Measurements from ENCODE around the gene LRRC59. TPM values are rescaled to one million over a fixed set of nuclear protein-coding genes. Genes with fewer than 3 reads are reported as not detected.

LRRC59 gene
- total and polyA plus RNA-seq, 2 of the 13 experiments (the other 11 are each of a cell fraction or from before 2014, with no cell fraction given) = 87.3 to 222 TPM

DNA sequence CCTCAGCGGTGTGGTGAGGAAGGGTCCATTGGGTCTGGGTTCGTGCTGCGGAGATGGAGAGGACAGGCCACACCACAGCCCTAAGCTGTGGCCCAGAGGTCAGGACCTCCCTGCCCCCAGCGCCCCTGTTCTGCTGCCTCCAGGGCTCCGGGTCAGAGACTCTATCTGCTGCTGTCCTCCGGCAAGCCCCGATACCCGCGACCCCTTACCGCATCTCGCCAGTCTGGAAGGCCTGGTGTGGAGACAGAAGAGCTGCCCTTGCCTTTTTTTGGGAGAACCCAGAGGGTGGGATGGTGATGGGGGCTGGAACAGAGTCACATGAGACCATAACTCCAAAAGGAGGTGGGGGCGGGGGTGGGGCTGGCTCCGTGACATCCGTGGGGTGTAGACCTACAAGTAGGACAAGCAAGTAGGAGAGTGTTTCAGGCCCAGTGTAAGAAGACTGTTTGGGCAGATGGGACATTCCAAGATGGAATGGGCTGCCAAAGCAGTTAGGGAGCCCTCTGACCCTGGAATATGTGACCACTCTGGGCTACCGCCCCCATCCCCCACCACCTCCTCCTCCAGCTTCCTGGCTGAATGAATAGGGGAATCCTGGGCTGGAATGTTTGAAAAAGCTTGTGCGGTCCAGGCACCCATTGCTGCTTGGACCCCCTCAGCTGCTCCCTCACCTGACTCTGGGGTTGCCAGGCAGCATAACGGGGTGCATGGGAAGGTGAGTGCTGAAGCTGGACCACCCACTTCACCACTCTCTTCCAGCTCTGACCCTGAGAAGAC, 50.0 kb downstream of the LRRC59 start (continued):
- TF ChIP-seq ZNF598 (CRISPR knock-in tag; IDR thresholded peaks at IDR 0.05; ENCODE audit: borderline replicate concordance) = no peak
- TF ChIP-seq, protein P1, sequence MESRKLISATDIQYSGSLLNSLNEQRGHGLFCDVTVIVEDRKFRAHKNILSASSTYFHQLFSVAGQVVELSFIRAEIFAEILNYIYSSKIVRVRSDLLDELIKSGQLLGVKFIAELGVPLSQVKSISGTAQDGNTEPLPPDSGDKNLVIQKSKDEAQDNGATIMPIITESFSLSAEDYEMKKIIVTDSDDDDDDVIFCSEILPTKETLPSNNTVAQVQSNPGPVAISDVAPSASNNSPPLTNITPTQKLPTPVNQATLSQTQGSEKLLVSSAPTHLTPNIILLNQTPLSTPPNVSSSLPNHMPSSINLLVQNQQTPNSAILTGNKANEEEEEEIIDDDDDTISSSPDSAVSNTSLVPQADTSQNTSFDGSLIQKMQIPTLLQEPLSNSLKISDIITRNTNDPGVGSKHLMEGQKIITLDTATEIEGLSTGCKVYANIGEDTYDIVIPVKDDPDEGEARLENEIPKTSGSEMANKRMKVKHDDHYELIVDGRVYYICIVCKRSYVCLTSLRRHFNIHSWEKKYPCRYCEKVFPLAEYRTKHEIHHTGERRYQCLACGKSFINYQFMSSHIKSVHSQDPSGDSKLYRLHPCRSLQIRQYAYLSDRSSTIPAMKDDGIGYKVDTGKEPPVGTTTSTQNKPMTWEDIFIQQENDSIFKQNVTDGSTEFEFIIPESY (CRISPR knock-in tag; IDR thresholded peaks at IDR 0.05) = peak; percentile 66; the same call in 1 of the 2 replicates
- no peak for TF ChIP-seq RORA (CRISPR knock-in tag; IDR thresholded peaks at IDR 0.05)
- no peak for TF ChIP-seq BCLAF1 (IDR thresholded peaks at IDR 0.05)
- TF ChIP-seq SUZ12 (IDR thresholded peaks at IDR 0.05; ENCODE audit: low read depth, low read length) = no peak
- 0 out of 2 replicates have a peak, but pooled peaks have one; percentile 12 for TF ChIP-seq ZNF224 (CRISPR knock-in tag; IDR thresholded peaks at IDR 0.05)
- TF ChIP-seq GZF1 (CRISPR knock-in tag; IDR thresholded peaks at IDR 0.05) = 0 out of 2 replicates have a peak, but pooled peaks have one; percentile 12
- TF ChIP-seq AKAP8 (CRISPR knock-in tag; IDR thresholded peaks at IDR 0.05) = 0 out of 2 replicates have a peak, but pooled peaks have one; percentile 18
- TF ChIP-seq JARID2 (CRISPR knock-in tag; IDR thresholded peaks at IDR 0.05; ENCODE audit: insufficient replicate concordance) = no peak
- no peak for TF ChIP-seq PHF20 (CRISPR knock-in tag; IDR thresholded peaks at IDR 0.05)

Measured in HepG2 (cell line).